AG04450 (cell line): ENCODE data around the gene CT55. TPM values are rescaled to one million over a fixed set of nuclear protein-coding genes. Genes with fewer than 3 reads are reported as not detected.
A peak's percentile ranks its signal among the peaks of the same experiment; 100 is the strongest.
"Not testable (repeated sequence)": the region's sequence is repeated elsewhere in the genome, so short reads cannot be mapped to it uniquely, and the experiment has no call there.

Experiments
- CTCF ChIA-PET: fragments of 300-600, 350-600 bp; formaldehyde crosslinking; extraction: SDS; loops from one replicate; lab custom pipeline; 2022; ENCODE audit warnings: antibody characterized with exemption, inconsistent platforms; lab: Charles Lee
- POLR2A ChIA-PET: fragments of 350-600 bp; formaldehyde crosslinking; extraction: SDS; loops from one replicate; lab custom pipeline; 2021; ENCODE audit warnings: antibody characterized with exemption, inconsistent platforms; lab: Yijun Ruan, JAX
- DNase-seq: peaks from one replicate; pipeline ENCODE4 v3.0.0-alpha.2; 2011; ENCODE audit warnings: low read depth, low spot score
- H3K27ac ChIP-seq: one replicate; pipeline ENCODE4 v1.5.1; 2012; ENCODE audit warnings: low read depth, low read length, control low read depth
- H3K27me3 ChIP-seq: one replicate; pipeline ENCODE4 v1.6.0; 2012; ENCODE audit warnings: low read length; ENCODE audit not compliant: control insufficient read depth, insufficient read depth
- H3K4me3 ChIP-seq: 2 replicates; pipeline ENCODE4 v1.5.1; 2011; ENCODE audit warnings: mild to moderate bottlenecking, low read depth, low read length, control low read depth
- H3K9me3 ChIP-seq: 2 replicates; pipeline ENCODE4 v1.5.1; 2012; ENCODE audit warnings: low read length; ENCODE audit not compliant: control insufficient read depth, insufficient read depth
- CTCF ChIP-seq: IDR thresholded peaks from 2 replicates; pipeline ENCODE4 v1.5.1; 2011; ENCODE audit warnings: low read depth, low read length, control low read depth, inconsistent platforms
- polyA minus RNA-seq: library from RNA; depleted of rRNA, polyadenylated mRNA; stranded (reverse); fragments of >200 nt; gene quantifications from 2 replicates; pipeline ENCODE4 v1.2.3, GENCODE V29; 2011; rRNA and poly(A)+ RNA removed
- polyA plus RNA-seq: library from polyadenylated mRNA; depleted of rRNA; stranded (reverse); fragments of >200 nt; gene quantifications from 2 replicates; pipeline ENCODE4 v1.2.3, GENCODE V29; 2011; rRNA removed

CT55 gene
- polyA plus RNA-seq: not detected in 2 replicates
- polyA minus RNA-seq: not detected in 2 replicates

- Histone ChIP-seq H3K27me3 (no peaks in the 10 kb centered on the region), H3K4me3 (no peak within 1 kb of the TSS), H3K27ac (no peak within 1 kb of the TSS), H3K9me3 (no peaks in the 10 kb centered on the region)
- no peak for DNase-seq
- CTCF ChIA-PET: no interaction called here
- TF ChIP-seq CTCF: no peak
- POLR2A ChIA-PET: no interaction called here
Observed at GRCh38 chrX:135170877-135171519, at the start of gene CT55. CT55 (minus strand) TSS chrX:135171398; CDS start chrX:135171171, 227 bp downstream.

GRCh38 chrX:135213200-135213844 is 42.1 kb upstream of the CT55 start:
- Histone ChIP-seq H3K4me3 (no peak overlapping the region), H3K27ac (no peak overlapping the region), H3K9me3 (no peaks in the 10 kb centered on the region), H3K27me3 (no peaks in the 10 kb centered on the region)
- DNase-seq: no peak
- no peak for TF ChIP-seq CTCF
- POLR2A ChIA-PET: no interaction called here
- CTCF ChIA-PET: no interaction called here

- DNase-seq, POLR2A ChIA-PET, CTCF ChIA-PET, H3K27ac ChIP-seq, H3K9me3 ChIP-seq, H3K27me3 ChIP-seq, H3K4me3 ChIP-seq: not testable (repeated sequence)
- peak; percentile 24 for TF ChIP-seq CTCF
Observed at GRCh38 chrX:135206427-135206826, 35.2 kb upstream of the CT55 start.

- no peak for DNase-seq
- Histone ChIP-seq H3K4me3 (no peak overlapping the region), H3K27me3 (no peaks in the 10 kb centered on the region), H3K9me3 (no peaks in the 10 kb centered on the region), H3K27ac (no peak overlapping the region)
- ChIA-PET POLR2A (no interaction called here), CTCF (no interaction called here)
- no peak for TF ChIP-seq CTCF
Observed at GRCh38 chrX:135200297-135200696, 29.1 kb upstream of the CT55 start.

GRCh38 chrX:135194684-135195083 is 23.5 kb upstream of the CT55 start:
- Histone ChIP-seq H3K4me3 (no peak overlapping the region), H3K27ac (no peak overlapping the region), H3K9me3 (no peaks in the 10 kb centered on the region), H3K27me3 (no peaks in the 10 kb centered on the region)
- no peak for DNase-seq
- POLR2A ChIA-PET: no interaction called here
- CTCF ChIA-PET: no interaction called here
- no peak for TF ChIP-seq CTCF
